ENCODE measurements around the gene GFI1.

The GFI1 gene

DNA sequence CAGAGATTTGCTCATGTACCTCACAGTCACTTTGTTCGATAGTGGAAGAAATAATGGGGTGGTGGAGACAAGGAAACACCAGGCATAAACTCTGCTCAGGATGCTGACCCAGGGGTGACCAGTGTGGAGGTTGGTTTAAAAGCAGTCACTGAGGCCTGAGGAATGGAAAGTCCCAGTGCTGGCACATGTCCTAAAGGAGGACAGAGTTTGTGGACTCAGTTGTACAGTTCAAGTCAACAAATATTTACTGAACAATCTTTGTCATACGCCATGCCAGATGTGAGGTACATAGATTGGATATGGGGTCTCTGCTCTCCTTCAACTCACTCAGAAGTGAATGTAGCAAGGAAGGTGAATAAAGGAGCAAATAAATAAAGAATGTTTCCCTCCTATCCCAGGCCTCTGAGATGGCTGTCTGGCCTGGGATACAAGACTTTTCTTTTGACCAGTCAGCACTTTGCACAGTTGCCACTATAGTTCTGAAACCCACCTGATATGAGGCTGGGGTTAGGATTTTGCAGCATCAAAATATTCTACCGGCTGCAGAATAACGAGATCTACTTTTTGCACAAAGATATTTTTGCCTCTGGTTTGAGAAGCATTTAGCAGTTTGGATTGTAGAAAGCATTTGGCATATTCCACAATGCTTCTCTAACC is 7.9 kb upstream of the GFI1 start:
- no peaks in the 10 kb centered on the region for H3K27me3 ChIP-seq (replicated peaks; ENCODE audit: control insufficient read depth, insufficient read depth, low read length)
- H3K4me3 ChIP-seq (replicated peaks; ENCODE audit: low read depth, low read length): no peak overlapping the region
- DNase-seq (ENCODE audit: extremely low read depth, insufficient read length): no peak
- TF ChIP-seq, protein P1, sequence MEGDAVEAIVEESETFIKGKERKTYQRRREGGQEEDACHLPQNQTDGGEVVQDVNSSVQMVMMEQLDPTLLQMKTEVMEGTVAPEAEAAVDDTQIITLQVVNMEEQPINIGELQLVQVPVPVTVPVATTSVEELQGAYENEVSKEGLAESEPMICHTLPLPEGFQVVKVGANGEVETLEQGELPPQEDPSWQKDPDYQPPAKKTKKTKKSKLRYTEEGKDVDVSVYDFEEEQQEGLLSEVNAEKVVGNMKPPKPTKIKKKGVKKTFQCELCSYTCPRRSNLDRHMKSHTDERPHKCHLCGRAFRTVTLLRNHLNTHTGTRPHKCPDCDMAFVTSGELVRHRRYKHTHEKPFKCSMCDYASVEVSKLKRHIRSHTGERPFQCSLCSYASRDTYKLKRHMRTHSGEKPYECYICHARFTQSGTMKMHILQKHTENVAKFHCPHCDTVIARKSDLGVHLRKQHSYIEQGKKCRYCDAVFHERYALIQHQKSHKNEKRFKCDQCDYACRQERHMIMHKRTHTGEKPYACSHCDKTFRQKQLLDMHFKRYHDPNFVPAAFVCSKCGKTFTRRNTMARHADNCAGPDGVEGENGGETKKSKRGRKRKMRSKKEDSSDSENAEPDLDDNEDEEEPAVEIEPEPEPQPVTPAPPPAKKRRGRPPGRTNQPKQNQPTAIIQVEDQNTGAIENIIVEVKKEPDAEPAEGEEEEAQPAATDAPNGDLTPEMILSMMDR (IDR thresholded peaks at IDR 0.05; ENCODE audit: insufficient read depth, low read length, poor library complexity, severe bottlenecking): no peak
- H3K36me3 ChIP-seq (ENCODE audit: control insufficient read depth, insufficient read depth, low read length): no peaks in the 10 kb centered on the region

DNA sequence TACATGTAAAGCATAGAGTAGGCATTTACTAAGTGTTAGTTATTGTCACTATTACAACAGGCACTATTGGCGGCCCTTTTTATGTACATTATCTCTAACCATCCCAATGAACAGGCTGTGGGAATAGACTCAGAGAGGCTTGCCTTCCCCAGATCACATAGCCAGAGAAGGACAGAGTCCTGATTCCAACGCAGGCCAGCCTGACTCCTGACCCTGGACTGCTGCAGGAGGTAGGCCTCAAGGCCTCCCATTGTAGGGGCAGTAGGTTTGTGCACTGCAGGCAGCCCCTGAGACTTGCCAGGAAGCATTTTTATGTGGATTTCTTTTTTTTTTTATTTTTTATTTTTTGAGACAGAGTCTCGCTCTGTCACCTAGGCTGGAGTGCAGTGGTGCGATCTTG is 6.4 kb upstream of the GFI1 start:
- no peak for DNase-seq (ENCODE audit: extremely low read depth, insufficient read length)
- Histone ChIP-seq H3K4me3 (replicated peaks; ENCODE audit: low read depth, low read length) (no peak overlapping the region), H3K36me3 (ENCODE audit: control insufficient read depth, insufficient read depth, low read length) (no peaks in the 10 kb centered on the region), H3K27me3 (replicated peaks; ENCODE audit: control insufficient read depth, insufficient read depth, low read length) (no peaks in the 10 kb centered on the region)
- TF ChIP-seq, protein P1 (IDR thresholded peaks at IDR 0.05; ENCODE audit: insufficient read depth, low read length, poor library complexity, severe bottlenecking): no peak

DNA sequence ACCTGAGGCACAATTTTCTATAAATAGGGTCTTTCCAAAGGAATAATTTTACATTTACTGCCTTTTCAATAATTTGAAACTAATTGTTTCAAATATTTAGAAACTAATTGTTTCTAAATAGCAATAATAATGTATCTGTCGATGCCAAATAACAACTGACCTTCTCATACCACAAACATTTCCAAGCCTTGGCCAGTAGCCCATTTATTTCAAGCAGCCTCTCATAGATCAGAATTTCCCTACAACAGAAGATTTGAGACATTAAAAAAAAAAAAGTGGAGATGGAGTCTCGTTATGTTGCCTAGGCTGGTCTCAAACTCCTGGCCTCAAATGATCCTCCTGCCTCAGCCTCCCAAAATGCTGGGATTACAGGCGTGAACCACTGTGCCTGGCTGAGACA is 2.1 kb upstream of the GFI1 start:
- TF ChIP-seq, protein P1 (IDR thresholded peaks at IDR 0.05; ENCODE audit: insufficient read depth, low read length, poor library complexity, severe bottlenecking): no peak
- DNase-seq (ENCODE audit: extremely low read depth, insufficient read length): no peak
- Histone ChIP-seq H3K4me3 (replicated peaks; ENCODE audit: low read depth, low read length) (no peak overlapping the region), H3K36me3 (ENCODE audit: control insufficient read depth, insufficient read depth, low read length) (no peaks in the 10 kb centered on the region), H3K27me3 (replicated peaks; ENCODE audit: control insufficient read depth, insufficient read depth, low read length) (no peaks in the 10 kb centered on the region)

DNA sequence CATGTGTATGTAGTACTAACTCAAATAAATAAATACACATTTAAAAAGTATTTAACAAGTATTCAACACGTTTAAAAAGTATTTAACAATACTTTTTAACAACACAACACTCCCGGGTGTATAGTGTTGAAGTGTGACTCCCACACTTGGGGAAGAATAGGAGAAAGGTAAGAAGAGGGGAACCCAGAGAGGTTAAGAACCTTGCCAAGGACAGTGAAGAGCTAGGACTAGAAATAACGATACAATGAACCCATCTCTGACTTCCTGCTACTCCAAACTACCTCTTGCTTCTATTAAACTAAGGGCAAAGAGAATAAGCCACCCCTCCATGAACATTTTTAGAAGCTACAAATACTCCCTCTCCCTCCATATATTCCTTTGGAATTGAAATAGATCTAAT is 1.7 kb upstream of the GFI1 start:
- TF ChIP-seq, protein P1 (IDR thresholded peaks at IDR 0.05; ENCODE audit: insufficient read depth, low read length, poor library complexity, severe bottlenecking): no peak
- H3K27me3 ChIP-seq (replicated peaks; ENCODE audit: control insufficient read depth, insufficient read depth, low read length): no peaks in the 10 kb centered on the region

DNA sequence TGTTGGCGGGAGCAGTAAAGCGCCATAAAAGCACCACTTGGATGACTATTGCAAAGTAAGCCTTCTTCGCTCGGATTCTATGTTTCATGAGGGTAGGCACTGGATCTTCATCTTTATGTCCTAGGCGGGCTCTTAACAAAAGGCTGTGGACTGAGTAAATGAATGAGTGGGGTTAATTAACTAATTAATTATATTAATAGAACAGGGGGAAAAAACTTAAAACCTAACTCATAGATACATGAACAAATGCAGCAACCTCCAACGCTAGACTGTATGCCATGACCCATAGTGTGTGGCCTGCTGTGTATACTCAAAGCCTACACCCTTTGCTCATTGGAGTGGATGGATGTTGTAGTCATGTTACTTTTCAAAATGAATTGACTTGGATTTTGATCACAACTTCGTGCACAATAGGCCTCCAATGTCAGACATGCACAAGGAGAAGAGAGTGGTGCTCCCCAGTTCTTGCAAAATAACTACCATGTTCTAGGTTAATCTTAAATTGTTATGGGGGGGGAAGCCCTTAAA is 417 bp upstream of the GFI1 start:
- TF ChIP-seq, protein P1 (IDR thresholded peaks at IDR 0.05; ENCODE audit: insufficient read depth, low read length, poor library complexity, severe bottlenecking): no peak
- Histone ChIP-seq H3K27me3 (replicated peaks; ENCODE audit: control insufficient read depth, insufficient read depth, low read length) (no peaks in the 10 kb centered on the region), H3K36me3 (ENCODE audit: control insufficient read depth, insufficient read depth, low read length) (no peaks in the 10 kb centered on the region), H3K4me3 (replicated peaks; ENCODE audit: low read depth, low read length) (peak overlapping the region; percentile 72)
- DNase-seq (ENCODE audit: extremely low read depth, insufficient read length): no peak

More for the DNA sequence above, 1.7 kb upstream of the GFI1 start:
- DNase-seq (ENCODE audit: extremely low read depth, insufficient read length): no peak
- no peaks in the 10 kb centered on the region for H3K36me3 ChIP-seq (ENCODE audit: control insufficient read depth, insufficient read depth, low read length)
- no peak overlapping the region for H3K4me3 ChIP-seq (replicated peaks; ENCODE audit: low read depth, low read length)

Data from GM06990 (cell line).